Smooth muscle cell (in vitro differentiated cells): Measurements from ENCODE around the gene PPIA. TPM values are rescaled to one million over a fixed set of nuclear protein-coding genes. Genes with fewer than 3 reads are reported as not detected.

Source experiments
- DNase-seq: peaks from one replicate; lab custom pipeline; 2025; ENCODE audit not compliant: unreplicated experiment; lab: John Stamatoyannopoulos, UW
- H2AFZ ChIP-seq: fragments of 200-600 bp; sonication (generic); 2 replicates; pipeline ENCODE4 v1.6.0; 2016; ENCODE audit warnings: antibody characterized with exemption, low read depth, mild to moderate bottlenecking
- H3F3A ChIP-seq: fragments of 200-600 bp; sonication (generic); 2 replicates; pipeline ENCODE4 v1.6.0; 2017; ENCODE audit warnings: antibody characterized with exemption, low read depth
- H3K27ac ChIP-seq: fragments of 200-600 bp; sonication (generic); 2 replicates; pipeline ENCODE4 v1.5.1; 2016; ENCODE audit warnings: low read depth, mild to moderate bottlenecking
- H3K27me3 ChIP-seq: fragments of 200-600 bp; sonication (generic); 2 replicates; pipeline ENCODE4 v1.6.1; 2016; ENCODE audit warnings: low read depth, mild to moderate bottlenecking
- H3K36me3 ChIP-seq: fragments of 200-600 bp; sonication (generic); 2 replicates; pipeline ENCODE4 v1.5.1; 2016; ENCODE audit warnings: low read depth
- H3K4me1 ChIP-seq: fragments of 200-600 bp; sonication (generic); 2 replicates; pipeline ENCODE4 v1.5.1; 2016; ENCODE audit warnings: low read depth
- H3K4me2 ChIP-seq: fragments of 200-600 bp; sonication (generic); 2 replicates; pipeline ENCODE4 v1.6.0; 2016; ENCODE audit warnings: mild to moderate bottlenecking
- H3K4me3 ChIP-seq: fragments of 200-600 bp; sonication (generic); 2 replicates; pipeline ENCODE4 v1.5.1; 2016; ENCODE audit warnings: mild to moderate bottlenecking
- H3K79me2 ChIP-seq: fragments of 200-600 bp; sonication (generic); 2 replicates; pipeline ENCODE4 v1.6.0; 2016; ENCODE audit warnings: low read depth, mild to moderate bottlenecking
- H3K9ac ChIP-seq: fragments of 200-600 bp; sonication (generic); 2 replicates; pipeline ENCODE4 v1.6.0; 2016; ENCODE audit warnings: low read depth
- H3K9me3 ChIP-seq: fragments of 200-600 bp; sonication (generic); replicated peaks from 2 replicates; pipeline ENCODE4 v1.5.1; 2016; ENCODE audit warnings: low read depth
- H4K20me1 ChIP-seq: fragments of 200-600 bp; sonication (generic); 2 replicates; pipeline ENCODE4 v1.6.0; 2016; ENCODE audit warnings: low read depth
- CTCF ChIP-seq: fragments of 200-600 bp; sonication (generic); IDR thresholded peaks from 2 replicates; pipeline ENCODE4 v1.5.1; 2017; ENCODE audit warnings: borderline replicate concordance, mild to moderate bottlenecking, antibody characterized with exemption; ENCODE audit not compliant: insufficient read depth, poor library complexity, severe bottlenecking
- WGBS: methylation state at CpG from one replicate; pipeline ENCODE4 v1.1.7; 2016; ENCODE audit warnings: low lambda C conversion rate; 5-methylcytosine and 5-hydroxymethylcytosine counted together
- polyA plus RNA-seq: library from polyadenylated mRNA; unstranded; fragments of >200 nt; fragmentation: Nextera tagmentation; extraction: Ambion mirVana; gene quantifications from 2 replicates; pipeline ENCODE4 v1.2.1, GENCODE V29; 2016
- total RNA-seq: library from RNA; depleted of rRNA; stranded (reverse); fragments of >200 nt; gene quantifications from 2 replicates; pipeline ENCODE4 v1.2.3, GENCODE V29; 2014

The PPIA gene
- total and polyA plus RNA-seq, 2 experiments from 2014 or later: 2,990 to 3,434 TPM

- no peaks in the 10 kb centered on the region for H3K4me1 ChIP-seq
- no peak overlapping the region for H3K9ac ChIP-seq
- peaks cover 27% of the 10 kb centered on the region for H4K20me1 ChIP-seq
- H3K36me3 ChIP-seq: peaks cover 8% of the 10 kb centered on the region
- no peak overlapping the region for H3K27ac ChIP-seq
- TF ChIP-seq CTCF: no peak
- no peaks in the 10 kb centered on the region for H3K27me3 ChIP-seq
- no peak overlapping the region for H3K4me3 ChIP-seq
- no peaks in the 10 kb centered on the region for H3K9me3 ChIP-seq
- H2AFZ ChIP-seq: no peak overlapping the region
- 95% methylated on average over 5 of the region's 5 CpGs for WGBS
- no peaks in the 10 kb centered on the region for H3K79me2 ChIP-seq
- H3F3A ChIP-seq: peaks cover 18% of the 10 kb centered on the region
- H3K4me2 ChIP-seq: no peak overlapping the region
- DNase-seq: no peak
These were observed 9.5 kb downstream of the PPIA start for GRCh38 chr7:44805950-44806349.

GRCh38 chr7:44808914-44809393 is 12.5 kb downstream of the PPIA start:
- WGBS: 82% methylated on average over 4 of the region's 4 CpGs
- DNase-seq: no peak
- no peaks in the 10 kb centered on the region for H3K36me3 ChIP-seq
- no peaks in the 10 kb centered on the region for H3K27me3 ChIP-seq
- no peak for TF ChIP-seq CTCF
- H3K4me2 ChIP-seq: no peak overlapping the region
- no peaks in the 10 kb centered on the region for H3K79me2 ChIP-seq
- H3K9me3 ChIP-seq: no peaks in the 10 kb centered on the region
- no peak overlapping the region for H2AFZ ChIP-seq
- H3K27ac ChIP-seq: no peak overlapping the region
- H3K4me3 ChIP-seq: no peak overlapping the region
- peaks cover 2% of the 10 kb centered on the region for H3F3A ChIP-seq
- no peak overlapping the region for H3K9ac ChIP-seq
- peaks cover under 1% of the 10 kb centered on the region for H4K20me1 ChIP-seq
- no peaks in the 10 kb centered on the region for H3K4me1 ChIP-seq

GRCh38 chr7:44811093-44811492 is 14.6 kb downstream of the PPIA start:
- no peak for TF ChIP-seq CTCF
- H4K20me1 ChIP-seq: no peaks in the 10 kb centered on the region
- no peak overlapping the region for H3K27ac ChIP-seq
- DNase-seq: no peak
- no peaks in the 10 kb centered on the region for H3K4me1 ChIP-seq
- H3K36me3 ChIP-seq: no peaks in the 10 kb centered on the region
- H3K4me2 ChIP-seq: no peak overlapping the region
- no peaks in the 10 kb centered on the region for H3K79me2 ChIP-seq
- no peaks in the 10 kb centered on the region for H3K27me3 ChIP-seq
- H3K9me3 ChIP-seq: no peaks in the 10 kb centered on the region
- H3K4me3 ChIP-seq: no peak overlapping the region
- H3F3A ChIP-seq: no peaks in the 10 kb centered on the region
- H2AFZ ChIP-seq: no peak overlapping the region
- H3K9ac ChIP-seq: no peak overlapping the region

GRCh38 chr7:44811571-44811970 is 15.1 kb downstream of the PPIA start:
- no peak for DNase-seq
- TF ChIP-seq CTCF: no peak
- Histone ChIP-seq H3K36me3 (no peaks in the 10 kb centered on the region), H3K4me3 (no peak overlapping the region), H3K79me2 (no peaks in the 10 kb centered on the region), H2AFZ (no peak overlapping the region), H3K27me3 (no peaks in the 10 kb centered on the region), H3K27ac (no peak overlapping the region), H3K4me1 (no peaks in the 10 kb centered on the region), H3K9me3 (no peaks in the 10 kb centered on the region), H3K9ac (no peak overlapping the region), H4K20me1 (no peaks in the 10 kb centered on the region), H3K4me2 (no peak overlapping the region), H3F3A (no peaks in the 10 kb centered on the region)
- 97% methylated on average over 6 of the region's 6 CpGs for WGBS
